ENCODE measurements around the gene FOXC1. TPM values are rescaled to one million over a fixed set of nuclear protein-coding genes. Genes with fewer than 3 reads are reported as not detected.

Gene FOXC1
- total and polyA plus RNA-seq, 10 of the 15 experiments (the other 5 are each of a cell fraction or from before 2014, with no cell fraction given): 0.13 to 1.5 (median 0.48) TPM; not detected in 2

GRCh38 chr6:1636272-1636825 lies 26.6 kb downstream of the FOXC1 start:
- Histone ChIP-seq H3K9me3 (replicated peaks; ENCODE audit: control insufficient read depth, insufficient read depth, low read length) (no peaks in the 10 kb centered on the region), H3K79me2 (ENCODE audit: control insufficient read depth, insufficient read depth, low read length) (no peaks in the 10 kb centered on the region), H3K36me3 (ENCODE audit: control insufficient read depth in 2 of 2, insufficient read depth in 2 of 2, low read length in 1 of 2) (no peaks in the 10 kb centered on the region), H4K20me1 (ENCODE audit: control insufficient read depth, insufficient read depth) (no peaks in the 10 kb centered on the region), H3K9ac (ENCODE audit: control insufficient read depth, insufficient read depth, low read length) (no peak overlapping the region), H3K4me3 (no peak overlapping the region), H3K27ac (ENCODE audit: control insufficient read depth, insufficient read depth) (no peak overlapping the region), H2AFZ (ENCODE audit: control insufficient read depth, low read depth, low read length) (no peak overlapping the region), H3K4me1 (ENCODE audit: control insufficient read depth, insufficient read depth, low read length) (no peaks in the 10 kb centered on the region; the same call in 1 of the 2 replicates), H3K4me2 (ENCODE audit: control insufficient read depth, insufficient read depth) (no peak overlapping the region), H3K27me3 (replicated peaks in 1 of 2; ENCODE audit: control insufficient read depth in 2 of 2, insufficient read depth in 2 of 2, low read length in 1 of 2) (no peaks in the 10 kb centered on the region)
- DNase-seq (ENCODE audit: low read depth, low spot score): no peak
- RAD21 ChIA-PET (ENCODE audit: unreplicated experiment): no interaction called here
- POLR2A ChIA-PET: no interaction called here
- in situ Hi-C loops (cut with MboI): no loop called here
- no TSS peak for BruUV-seq (replicated peaks)
- intact Hi-C loops (cut with micrococcal nuclease; ENCODE audit: unreplicated experiment): no loop called here
- ATAC-seq: no peak
- CTCF ChIA-PET: no interaction called here
- SMC1A ChIA-PET (ENCODE audit: uncharacterized antibody, unreplicated experiment): interaction anchor here (0.9 kb wide), 1 partner anchor 8 kb away, joined by 3 read pairs; no protein-coding TSS in a partner anchor
- FAIRE-seq: no peak
- WGBS (ENCODE audit: insufficient coverage, insufficient replicate concordance, low lambda C conversion rate, missing lambda C conversion rate): 94% methylated on average over 9 of the region's 9 CpGs
- TF ChIP-seq, protein P1, sequence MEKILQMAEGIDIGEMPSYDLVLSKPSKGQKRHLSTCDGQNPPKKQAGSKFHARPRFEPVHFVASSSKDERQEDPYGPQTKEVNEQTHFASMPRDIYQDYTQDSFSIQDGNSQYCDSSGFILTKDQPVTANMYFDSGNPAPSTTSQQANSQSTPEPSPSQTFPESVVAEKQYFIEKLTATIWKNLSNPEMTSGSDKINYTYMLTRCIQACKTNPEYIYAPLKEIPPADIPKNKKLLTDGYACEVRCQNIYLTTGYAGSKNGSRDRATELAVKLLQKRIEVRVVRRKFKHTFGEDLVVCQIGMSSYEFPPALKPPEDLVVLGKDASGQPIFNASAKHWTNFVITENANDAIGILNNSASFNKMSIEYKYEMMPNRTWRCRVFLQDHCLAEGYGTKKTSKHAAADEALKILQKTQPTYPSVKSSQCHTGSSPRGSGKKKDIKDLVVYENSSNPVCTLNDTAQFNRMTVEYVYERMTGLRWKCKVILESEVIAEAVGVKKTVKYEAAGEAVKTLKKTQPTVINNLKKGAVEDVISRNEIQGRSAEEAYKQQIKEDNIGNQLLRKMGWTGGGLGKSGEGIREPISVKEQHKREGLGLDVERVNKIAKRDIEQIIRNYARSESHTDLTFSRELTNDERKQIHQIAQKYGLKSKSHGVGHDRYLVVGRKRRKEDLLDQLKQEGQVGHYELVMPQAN (conservative IDR thresholded peaks at IDR 0.05): no peak
- TF ChIP-seq RCOR1 (conservative IDR thresholded peaks at IDR 0.05; ENCODE audit: low read depth, low read length) (no peak), POU2F2 (IDR thresholded peaks at IDR 0.05; ENCODE audit: borderline replicate concordance, low read depth, low read length) (no peak), CUX1 (IDR thresholded peaks at IDR 0.05; ENCODE audit: insufficient replicate concordance, low read depth, low read length) (no peak), ZNF24 (IDR thresholded peaks at IDR 0.05) (no peak), BCL11A (IDR thresholded peaks at IDR 0.05; ENCODE audit: low read depth, low read length) (no peak), ETV6 (conservative IDR thresholded peaks at IDR 0.05 in 1 of 2, IDR thresholded peaks at IDR 0.05 in 1 of 2; ENCODE audit: borderline replicate concordance in 1 of 2, low read depth in 1 of 2) (no peak), POLR2AphosphoS5 (IDR thresholded peaks at IDR 0.05; ENCODE audit: low read length) (no peak), ELK1 (IDR thresholded peaks at IDR 0.05; ENCODE audit: low read depth, low read length) (no peak), YBX1 (IDR thresholded peaks at IDR 0.05) (no peak), CEBPB (IDR thresholded peaks at IDR 0.05; ENCODE audit: borderline replicate concordance in 1 of 2, low read depth in 2 of 2, low read length in 2 of 2) (no peak), BACH1 (IDR thresholded peaks at IDR 0.05; ENCODE audit: borderline replicate concordance) (no peak), SIX5 (IDR thresholded peaks at IDR 0.05; ENCODE audit: low read depth, low read length, severe bottlenecking) (no peak), MTA2 (IDR thresholded peaks at IDR 0.05; ENCODE audit: low read depth) (no peak), JUNB (IDR thresholded peaks at IDR 0.05) (no peak)
- TF ChIP-seq, protein P2, sequence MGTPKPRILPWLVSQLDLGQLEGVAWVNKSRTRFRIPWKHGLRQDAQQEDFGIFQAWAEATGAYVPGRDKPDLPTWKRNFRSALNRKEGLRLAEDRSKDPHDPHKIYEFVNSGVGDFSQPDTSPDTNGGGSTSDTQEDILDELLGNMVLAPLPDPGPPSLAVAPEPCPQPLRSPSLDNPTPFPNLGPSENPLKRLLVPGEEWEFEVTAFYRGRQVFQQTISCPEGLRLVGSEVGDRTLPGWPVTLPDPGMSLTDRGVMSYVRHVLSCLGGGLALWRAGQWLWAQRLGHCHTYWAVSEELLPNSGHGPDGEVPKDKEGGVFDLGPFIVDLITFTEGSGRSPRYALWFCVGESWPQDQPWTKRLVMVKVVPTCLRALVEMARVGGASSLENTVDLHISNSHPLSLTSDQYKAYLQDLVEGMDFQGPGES (IDR thresholded peaks at IDR 0.05): no peak

Data from GM12878 (cell line).